Activated CD4-positive, alpha-beta T cell treated with anti-CD3 and anti-CD28 coated beads, Interleukin-2, Interleukin-4, amounts not matched to agents 100 ng/mL and 50 ng/mL, durations not matched to agents 16 hours and 8 hours (primary cell): ENCODE measurements around the gene CRIM1.

ENCODE experiments used
- DNase-seq: peaks from one replicate; pipeline ENCODE4 v3.0.0-alpha.2; 2020; ENCODE audit warnings: low spot score

The CRIM1 gene

DNA sequence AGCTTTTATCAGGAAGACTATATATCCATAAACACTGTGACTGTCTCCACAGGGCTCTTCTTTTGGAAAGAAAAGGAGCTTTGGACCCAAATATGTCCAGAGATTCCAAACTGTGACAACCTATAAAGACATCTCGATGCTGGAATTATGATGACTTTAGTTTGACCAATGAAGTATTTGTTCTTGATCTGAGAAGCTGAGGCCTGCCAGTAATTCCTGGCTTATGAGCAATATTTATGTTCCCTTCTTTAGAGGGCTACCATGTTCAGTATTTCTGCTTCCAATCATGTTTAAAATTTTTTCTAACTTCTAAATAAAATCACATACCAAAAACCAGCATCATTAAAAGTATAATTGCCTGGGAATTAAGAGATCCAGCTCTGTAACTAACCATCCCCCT, 201.3 kb downstream of the CRIM1 start:
- no peak for DNase-seq

DNA sequence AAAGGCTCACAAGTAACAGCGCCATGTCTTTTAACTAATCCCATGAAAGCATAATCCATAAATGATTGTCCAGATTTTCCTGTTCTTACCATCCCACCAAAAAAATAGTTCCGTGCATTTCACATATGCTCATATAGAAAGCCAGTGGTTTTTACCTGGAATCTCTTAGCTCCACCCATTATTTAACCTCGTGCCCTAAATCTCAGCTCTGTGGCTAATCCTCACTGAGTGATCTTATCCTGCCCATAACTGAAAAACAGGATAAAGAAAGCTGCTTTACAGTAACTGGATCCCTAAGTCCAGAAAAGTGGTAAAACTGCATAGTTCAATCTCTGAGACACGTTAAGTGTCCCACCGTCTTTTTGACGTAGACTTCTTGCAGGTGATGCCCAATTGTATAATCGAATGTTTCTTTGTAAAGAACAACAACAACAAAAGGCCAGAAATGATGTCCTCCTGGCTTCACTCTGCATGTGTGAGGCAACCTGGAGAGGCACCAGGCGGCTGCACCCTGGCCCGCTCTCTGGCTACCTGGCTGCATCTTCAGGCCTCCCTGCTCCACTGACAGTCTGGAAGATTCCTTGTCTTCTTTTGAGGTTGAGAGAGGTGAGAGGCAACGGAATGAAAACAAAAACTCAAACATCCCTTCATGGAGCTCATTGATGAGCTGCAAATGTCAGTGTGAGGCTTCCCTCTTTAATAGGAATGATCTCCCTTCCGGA, 203.8 kb downstream of the CRIM1 start:
- DNase-seq, result no peak

DNA sequence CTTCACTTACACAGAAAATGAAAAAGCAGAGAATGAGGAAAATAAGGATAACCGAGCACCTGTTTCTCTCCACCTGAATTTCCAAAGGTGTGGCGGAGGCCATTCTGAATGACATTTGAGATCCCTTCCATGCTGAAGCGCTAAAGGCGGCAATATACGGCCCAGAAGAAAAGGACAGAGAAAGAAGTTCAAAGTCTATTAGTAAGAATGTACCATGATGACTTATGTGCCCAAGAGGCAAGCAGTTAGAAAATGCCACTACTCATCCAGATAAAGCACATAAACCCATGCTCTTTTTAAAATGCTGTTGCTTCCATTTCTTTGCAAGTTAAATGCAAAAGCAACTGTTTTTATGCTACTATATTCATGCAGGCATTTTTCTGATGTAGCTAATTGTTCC, 205.1 kb downstream of the CRIM1 start:
- DNase-seq, result no peak

DNA sequence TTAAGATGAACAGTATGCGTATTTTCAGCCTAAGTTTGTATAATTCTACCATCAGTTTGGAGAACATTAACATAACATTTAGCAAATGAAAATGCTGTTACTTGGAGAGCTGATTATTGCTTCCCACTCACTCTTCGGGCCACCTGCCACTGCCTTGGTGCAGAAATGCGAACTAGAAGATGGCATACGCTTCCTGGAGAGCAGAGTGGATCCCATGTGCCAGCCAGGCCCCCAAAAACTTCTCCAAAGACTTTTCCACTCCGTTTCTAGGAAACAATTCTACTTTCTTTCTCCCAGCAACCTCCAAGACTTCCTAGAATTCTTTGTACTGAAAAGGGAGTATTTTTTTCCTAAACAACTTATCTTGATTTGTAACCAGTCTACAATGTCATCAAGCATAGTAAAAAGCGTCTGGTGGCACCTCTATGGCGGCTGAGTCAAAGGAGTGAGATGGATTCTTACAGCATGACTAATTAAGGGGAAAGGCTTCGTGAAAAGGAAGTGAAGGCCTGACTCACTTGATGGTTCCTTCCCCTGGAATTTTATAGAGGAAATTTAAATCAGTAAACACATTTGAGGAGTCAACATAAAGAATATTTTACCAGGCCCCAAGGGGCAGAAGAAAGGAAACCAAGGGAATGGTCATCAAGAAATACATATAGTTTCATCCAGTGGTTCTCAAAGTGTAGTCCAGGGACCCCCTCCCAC, 205.8 kb downstream of the CRIM1 start:
- no peak for DNase-seq

DNA sequence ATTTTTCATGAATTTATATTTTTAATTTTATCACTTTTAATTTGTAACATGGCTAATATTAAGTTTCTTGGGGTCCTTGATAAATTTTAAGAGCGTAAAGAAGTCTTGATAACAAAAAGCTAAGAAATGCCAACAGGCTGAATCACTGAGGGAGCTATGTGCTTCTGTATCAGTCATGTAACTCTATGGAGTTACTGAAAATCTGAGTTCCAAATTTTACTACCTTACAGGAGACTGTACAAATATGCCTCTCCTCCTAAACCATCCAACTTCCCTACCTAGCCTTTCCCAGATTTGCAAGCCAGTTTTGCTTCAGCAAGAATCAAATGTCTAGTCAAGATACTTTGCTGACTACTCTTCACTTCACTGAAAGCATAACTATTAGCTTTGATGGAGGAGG, 206.7 kb downstream of the CRIM1 start:
- no peak for DNase-seq

DNA sequence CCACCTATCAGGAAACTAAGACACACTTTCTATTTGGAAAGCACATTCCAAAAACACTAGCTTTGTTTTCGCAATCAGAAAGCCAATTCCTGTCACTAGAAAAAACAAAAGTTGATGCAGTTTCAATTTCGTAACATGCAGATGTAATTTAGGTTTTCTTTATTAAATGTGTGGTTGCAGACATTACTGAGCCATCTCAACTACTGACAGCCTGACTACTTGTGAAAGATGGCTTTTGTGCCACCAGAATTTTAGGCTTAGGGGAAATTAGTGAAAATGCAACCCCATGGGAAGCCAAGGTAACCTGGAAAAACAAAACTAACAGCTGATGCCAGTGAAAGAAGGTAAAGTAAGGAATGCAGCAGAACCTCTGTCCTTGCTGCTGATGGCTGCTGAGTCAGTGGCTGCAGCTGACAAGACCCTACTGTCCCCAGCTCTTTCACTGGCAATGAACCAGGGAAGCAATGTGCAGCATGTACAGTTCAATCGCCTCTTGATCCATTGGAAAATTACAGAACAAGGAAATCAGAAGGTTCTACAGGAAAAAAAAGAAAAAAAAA, 207.5 kb downstream of the CRIM1 start:
- DNase-seq, result no peak

DNA sequence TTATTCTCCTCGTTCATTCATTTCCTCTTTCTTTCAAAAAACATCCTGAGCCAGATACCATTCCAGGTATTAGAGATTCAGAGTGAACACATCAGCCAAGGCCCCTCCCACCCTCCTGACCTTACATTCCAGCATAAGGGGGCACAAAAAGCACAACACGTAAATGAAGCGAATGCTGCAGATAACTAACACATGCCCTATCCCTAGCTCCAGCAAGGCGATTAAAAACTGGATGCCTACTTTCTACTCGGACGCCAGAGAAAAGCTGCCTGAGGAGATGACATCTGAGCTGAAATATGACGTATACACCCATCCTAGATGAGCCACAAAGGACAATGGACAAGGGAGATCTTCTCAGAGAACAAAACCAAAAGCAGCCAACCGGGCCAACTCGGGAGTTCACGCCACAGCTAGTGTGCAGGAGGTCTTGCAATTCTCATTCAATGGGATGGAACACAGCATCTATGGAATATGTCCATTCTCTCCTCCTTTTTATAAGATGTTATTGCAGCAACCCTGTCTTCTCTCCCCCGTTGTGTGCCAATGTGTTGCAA, 208.9 kb downstream of the CRIM1 start:
- DNase-seq, result no peak

DNA sequence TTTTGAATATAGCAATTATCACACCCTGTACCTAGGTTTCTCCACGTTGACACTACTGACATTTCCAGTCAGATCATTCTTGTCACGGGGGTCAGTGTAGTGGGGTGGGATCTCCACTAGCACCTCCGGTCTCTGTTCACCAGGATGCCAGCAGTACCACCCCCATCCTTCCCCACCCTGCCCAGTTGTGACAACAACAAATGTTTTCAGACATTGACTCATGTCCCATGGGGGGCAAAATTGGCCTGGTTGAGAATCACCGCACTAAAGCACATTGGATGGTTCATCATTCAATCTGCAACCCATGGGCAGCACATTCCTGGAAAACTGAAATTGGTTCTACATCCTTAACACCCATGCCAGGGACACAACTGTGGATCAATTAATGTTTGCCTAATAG, 210.1 kb downstream of the CRIM1 start:
- no peak for DNase-seq

DNA sequence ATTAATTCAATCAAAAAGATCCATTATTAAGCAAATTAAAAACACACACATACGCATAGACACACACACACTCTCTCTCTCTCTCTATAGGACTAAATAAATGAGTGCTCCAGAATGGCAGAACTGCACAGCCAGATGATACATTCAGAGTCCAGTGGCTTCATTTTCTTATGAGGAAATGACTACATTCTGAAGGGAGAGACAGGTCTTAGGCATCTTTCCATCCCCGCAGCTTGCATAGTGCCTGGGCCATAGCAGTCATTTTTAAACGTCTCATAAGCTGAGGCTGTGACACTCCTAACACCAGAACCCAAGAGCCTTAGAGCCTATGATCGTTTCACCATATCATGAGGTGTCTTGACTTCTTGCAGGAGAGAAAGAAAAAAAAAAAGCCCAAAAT, 211.3 kb downstream of the CRIM1 start:
- DNase-seq, result no peak

DNA sequence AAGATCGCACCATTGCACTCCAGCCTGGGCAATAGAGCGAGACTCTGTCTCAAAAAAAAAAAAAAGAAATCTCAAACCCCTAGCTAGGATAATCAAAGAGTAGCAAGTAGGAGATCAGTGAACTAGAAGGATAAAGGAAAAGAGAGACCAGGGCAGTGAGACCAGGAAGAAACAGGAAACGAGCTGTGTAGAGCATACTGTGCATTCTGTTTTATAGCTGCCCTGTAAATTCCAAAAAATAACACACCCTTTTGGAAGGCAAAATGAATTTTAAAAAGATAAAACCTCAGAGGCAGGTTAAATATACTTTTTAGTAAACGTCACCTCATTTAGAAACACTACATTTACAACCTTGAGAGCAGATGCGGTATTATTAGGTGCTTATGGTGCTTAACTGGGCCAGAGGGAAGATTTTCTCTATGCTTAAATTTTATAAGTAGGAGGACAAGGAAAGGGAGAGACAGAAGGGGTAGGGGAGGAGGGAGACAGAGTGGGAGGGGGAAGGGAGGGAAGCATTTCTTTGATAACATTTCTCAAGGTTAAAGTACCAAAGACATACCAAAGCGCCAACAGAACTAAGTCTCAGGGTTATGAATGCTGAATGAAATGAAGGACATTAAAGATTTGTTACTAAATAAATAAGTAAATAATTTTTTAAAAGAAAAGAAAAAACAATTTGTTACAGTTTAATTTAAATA, 212.3 kb downstream of the CRIM1 start:
- no peak for DNase-seq

DNA sequence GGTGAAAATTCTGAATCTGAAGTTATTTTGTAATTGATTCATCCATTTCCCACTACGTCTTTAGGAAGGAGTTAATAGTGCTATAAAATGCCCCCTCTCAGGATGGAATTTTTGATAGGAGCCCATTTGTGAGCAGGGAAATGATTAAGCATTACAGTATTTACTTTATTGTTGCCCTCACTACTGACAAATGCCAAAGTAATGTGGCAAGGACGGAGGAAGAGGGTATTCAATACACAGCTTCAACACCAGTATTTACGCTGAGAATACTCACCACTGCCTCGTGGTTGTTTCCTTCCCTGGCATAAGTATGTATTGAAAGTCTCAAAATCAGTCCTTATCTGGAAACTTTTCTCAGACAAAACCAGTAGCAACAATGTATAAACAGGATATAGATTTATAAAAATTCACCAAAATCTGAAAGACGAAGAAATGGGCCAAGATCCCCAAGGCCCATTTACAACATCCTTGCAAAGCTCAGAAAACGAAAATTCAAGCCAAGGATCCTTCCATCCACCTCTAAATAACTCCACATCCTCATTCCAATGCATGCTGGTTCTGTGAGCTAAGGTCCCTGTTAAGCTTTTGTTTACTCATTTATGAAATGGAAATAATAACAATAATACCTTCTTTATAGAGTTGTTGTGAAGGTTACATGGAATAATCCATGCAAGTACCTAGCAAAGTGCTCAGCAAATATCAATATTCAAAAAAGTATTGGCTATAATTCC, 213.1 kb downstream of the CRIM1 start:
- DNase-seq, result no peak

DNA sequence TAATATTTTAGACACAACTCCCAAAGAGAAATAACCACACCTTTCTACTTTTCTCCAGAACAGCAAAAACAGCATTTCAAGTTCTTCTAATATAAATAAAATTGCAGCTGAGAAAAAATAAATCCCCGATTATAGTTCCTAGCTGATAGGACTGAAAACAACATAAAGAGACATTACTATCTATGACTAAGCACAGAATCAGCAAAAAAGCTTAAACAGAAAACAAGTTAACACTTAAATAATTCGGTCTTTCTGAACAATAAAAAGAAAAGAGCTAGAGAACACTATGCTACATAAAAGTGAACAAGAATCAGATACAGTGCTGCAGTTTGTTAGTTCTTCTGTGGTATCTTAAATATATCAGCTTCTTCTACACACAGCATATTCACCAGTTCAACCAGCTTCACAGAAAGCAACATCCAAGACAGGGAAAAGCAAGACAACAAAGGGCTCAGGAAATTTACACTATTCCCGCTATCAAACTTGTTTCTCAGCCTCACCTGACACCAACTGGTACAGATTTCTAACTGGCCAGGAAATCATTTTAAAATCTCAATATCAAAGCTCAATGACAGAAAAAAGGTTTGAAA, 213.8 kb downstream of the CRIM1 start:
- DNase-seq, result no peak

DNA sequence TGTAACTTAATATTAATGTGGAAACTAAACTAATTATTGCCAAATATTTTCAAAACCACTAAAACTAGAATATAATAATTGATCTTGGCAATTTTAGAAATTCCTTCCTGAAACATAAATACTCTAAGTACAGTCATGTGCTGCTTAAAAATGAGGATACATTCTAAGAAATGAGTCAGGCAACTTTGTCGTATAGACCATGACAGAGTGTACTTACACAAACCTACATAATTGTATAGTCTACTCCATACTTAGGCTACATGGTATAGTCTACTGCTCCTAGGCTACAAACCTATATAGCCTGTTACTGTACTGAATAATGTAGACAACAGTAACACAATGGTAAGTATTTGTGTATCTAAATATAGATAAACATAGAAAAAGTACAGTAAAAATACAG, 214.8 kb downstream of the CRIM1 start:
- DNase-seq, result no peak

DNA sequence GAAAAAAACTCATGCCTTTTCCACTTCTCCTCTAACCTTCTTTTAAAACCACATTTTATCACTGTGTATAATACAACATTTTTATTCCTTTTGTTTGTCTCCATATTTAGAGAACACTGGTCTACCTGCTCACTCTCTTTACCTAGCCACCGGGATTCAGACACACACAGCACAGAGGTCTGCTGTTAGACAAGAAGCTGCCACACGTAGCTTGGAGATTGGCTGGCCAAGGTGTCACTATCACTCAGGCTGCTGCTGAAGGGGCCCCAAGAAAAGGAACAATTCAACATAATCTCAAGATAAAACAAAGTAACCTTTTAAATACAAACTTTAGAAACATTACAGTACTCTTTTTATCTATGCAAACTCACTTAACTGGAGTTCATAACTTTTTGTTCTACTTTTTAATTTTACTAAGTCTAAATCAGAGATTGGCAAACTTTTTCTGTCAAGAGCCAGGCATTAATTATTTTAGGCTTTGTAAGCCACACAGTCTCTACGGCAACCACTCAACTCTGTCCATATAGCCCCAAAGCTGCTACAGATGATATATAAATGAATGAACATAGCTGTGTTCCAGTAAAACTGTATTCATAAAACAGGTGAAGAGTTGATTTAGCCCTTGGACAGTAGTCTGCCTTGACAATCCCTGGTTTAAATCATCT, 216.6 kb downstream of the CRIM1 start:
- no peak for DNase-seq

DNA sequence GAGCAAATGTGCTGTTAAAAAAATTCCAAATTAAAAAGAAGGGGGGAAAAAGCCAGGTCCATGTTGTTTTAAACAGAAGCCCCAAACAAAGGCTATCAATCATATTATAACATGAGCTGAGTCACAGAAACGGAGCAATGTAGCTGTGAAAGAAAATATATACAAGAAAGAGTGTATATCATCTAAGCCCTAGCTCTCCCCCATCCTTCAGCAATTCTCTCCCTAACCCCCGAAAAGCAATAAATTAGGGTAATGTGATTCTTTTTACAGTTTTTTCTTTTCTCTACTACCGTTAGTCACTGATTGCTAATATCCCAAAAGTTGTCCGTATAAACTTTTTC, 217.1 kb downstream of the CRIM1 start:
- DNase-seq, result no peak

DNA sequence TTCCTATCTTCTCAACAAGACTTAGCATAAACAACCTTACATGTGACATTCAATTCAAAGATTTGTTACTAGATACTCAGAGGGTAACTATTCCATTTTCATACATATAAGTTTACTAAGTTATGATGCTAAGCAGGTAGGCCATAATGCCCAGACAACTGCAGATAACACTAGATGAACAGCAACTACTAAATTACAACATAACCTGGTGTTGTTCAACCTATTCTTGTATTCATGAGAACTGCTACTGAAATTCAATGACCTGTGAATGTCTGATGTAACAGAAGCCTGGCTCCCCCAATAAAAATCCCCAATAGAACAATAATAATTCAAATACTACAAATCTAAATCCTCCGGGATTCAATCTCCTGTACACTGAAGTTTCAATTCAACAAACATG, 217.6 kb downstream of the CRIM1 start:
- no peak for DNase-seq

DNA sequence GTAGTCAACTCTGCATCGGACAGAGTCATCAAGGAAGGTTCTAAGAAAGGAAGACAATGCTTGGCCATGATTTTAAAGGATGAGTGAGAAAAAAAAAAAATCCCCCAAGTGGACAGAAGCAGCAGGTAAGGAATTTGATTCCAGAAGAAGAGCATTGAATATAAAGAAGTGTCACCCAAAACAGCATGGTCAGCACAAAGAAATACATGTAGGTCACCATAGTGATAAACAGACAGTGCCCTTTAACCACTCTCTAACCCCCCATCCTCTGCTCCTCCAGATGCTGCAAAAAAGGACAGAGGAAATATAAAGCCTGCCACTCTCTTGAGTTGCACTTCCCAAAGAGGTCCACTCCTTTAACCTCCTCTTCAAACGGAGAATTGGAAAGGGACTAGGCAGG, 219.0 kb downstream of the CRIM1 start:
- DNase-seq, result no peak

DNA sequence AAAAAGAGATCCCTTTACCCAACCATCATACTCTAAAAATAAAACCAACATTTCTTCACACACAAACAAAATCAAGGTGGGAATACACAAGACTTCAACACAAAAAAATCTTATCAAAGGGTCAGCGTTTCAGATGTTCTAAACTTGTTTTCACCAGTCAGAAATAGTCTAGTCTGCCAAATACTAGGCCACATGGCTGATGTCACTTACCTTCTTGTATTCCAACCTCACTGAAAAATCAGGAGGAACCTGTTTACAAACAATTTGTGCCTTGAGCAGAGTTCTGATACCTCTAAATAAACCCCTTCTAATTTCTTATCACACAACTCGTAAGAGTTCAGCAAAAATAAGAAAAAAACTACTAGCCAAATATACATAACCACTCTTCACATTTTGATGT, 222.3 kb downstream of the CRIM1 start:
- DNase-seq, result no peak

DNA sequence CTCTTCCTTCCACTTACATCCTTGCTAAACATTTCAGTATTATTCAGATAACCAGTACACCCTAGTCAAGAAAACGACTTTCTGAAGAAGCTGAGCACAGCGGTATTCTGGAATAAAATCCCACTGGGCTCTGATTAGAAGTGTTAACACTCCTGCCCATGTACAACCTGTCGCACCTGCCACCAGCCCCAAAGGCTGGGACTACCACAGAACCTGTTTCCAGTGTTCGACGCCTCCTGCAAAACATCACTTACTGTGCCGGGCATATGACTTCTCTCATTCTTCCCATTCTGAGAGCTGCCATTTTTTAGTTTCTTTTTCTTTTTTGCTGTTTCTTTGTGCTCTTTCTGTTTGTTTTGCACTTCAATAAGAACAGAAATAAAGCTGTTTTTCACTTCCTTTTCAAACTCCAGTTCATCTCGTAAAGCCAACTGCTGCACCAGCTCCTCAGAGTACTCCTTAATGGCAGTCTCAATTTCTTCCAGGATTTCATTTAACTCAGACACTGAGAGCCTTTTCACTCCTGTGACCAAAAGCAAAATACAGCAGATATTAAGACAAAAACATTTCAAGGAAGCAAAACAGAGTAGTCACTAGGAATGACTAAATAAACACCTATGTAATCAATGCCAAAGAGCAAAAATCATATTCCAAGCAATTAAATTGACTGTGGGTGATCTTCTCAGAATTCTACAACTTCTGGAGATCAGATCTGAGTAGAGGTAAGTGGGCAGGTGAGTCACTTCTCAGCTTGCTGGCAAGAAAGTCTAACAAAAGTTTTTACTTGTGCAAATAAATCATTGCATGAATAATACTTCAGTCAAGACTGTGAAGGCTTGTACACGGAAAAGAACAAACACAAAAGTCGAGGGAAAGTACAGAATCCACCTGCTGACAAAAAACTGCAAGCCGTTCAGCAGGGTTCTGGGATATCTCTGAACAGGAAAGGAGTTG, 223.0 kb downstream of the CRIM1 start:
- no peak for DNase-seq

DNA sequence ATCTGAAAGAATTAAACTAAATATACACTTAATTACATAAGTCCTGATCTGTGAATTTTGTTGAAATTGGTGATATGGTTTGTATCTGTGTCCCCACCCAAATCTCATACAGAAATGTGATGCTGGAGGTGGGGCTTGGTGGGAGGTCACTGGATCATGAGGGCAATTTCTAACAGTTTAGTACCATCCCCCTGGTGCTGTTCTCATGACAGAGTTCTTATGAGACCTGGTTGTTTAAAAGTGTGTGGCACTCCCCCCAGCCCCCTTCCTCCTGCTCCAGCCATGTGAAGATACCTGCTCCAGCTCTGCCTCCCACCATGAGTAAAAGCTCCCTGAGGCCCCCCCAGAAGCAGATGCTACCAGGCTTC, 223.7 kb downstream of the CRIM1 start:
- no peak for DNase-seq
